ENCODE data around the gene ZNF501. TPM values are rescaled to one million over a fixed set of nuclear protein-coding genes. Genes with fewer than 3 reads are reported as not detected.
A peak's percentile ranks its signal among the peaks of the same experiment; 100 is the strongest.

Gene ZNF501
- total RNA-seq, 1 donor from 2014 or later: 1.2 TPM

DNA sequence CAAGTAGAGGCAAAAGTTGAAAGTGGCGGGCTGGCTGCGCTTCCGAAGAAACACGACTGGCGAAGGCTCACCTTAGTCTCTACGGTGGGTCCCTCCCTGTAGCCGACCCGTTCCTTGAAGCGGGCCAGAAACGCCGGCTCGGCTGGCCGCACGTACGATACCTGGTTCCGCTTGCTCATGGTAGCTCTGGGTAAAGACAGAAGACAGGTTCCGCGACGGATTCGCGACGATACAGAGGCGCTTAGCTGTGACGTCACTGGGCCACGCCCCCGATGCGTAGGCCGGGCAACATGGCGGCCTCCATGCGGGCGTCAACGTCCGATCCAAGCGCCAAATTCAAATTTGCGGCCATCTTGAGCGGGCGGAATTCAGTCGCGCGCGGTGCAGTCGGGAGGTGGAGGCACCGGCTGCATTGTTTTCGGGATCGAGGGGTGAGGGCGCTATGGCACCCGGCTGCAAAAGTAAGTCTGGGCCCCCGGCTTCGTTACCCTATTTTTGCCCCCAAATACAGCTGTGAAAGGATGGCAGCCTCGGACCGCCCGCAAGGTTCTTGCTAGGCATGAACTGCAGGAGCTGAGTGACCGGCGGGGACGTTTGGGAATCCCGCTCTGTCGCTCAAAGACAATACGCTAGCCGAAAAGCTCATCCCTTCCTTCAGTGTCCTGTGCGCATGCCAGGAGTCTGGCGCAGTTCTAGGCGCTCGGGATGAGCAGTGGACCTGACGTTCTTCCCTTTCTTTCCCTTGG is 32.2 kb downstream of the ZNF501 start, which contains the start of the genes KIAA1143 and KIF15:
Gene KIAA1143, minus strand, starts transcription at position 196 of the 746 bp plus-strand sequence. Its CDS starts 17 bp downstream, at position 179.
Gene KIF15, plus strand, starts transcription at position 371 of the 746 bp plus-strand sequence. Its CDS starts 72 bp downstream, at position 443.
- Histone ChIP-seq H3K79me2 (ENCODE audit: insufficient read depth, low read length) (peaks cover 68% of the 10 kb centered on the region), H3K4me3 (ENCODE audit: insufficient read depth, low read depth, low read length) (peak within 1 kb of the TSS; percentile 96), H3K36me3 (ENCODE audit: insufficient read depth, low read length) (no peaks in the 10 kb centered on the region), H3K4me1 (ENCODE audit: insufficient read depth, low read length) (no peaks in the 10 kb centered on the region), H4K20me1 (ENCODE audit: insufficient read depth, low read length) (no peaks in the 10 kb centered on the region), H2AFZ (ENCODE audit: low read depth, low read length) (peak within 1 kb of the TSS; percentile 98), H3K27ac (ENCODE audit: low read depth, low read length) (peak within 1 kb of the TSS; percentile 73), H3K9ac (ENCODE audit: low read length) (peak within 1 kb of the TSS; percentile 84), H3K27me3 (ENCODE audit: insufficient read depth, low read length) (no peaks in the 10 kb centered on the region), H3K9me3 (ENCODE audit: insufficient read depth, low read depth, low read length) (peaks cover 8% of the 10 kb centered on the region), H3K4me2 (ENCODE audit: low read length) (peak within 1 kb of the TSS; percentile 92)
- Mint-ChIP-seq H3K9me3 (ENCODE audit: unreplicated experiment) (peaks cover 27% of the 10 kb centered on the region), H3K4me1 (ENCODE audit: low read depth, unreplicated experiment) (peaks cover 5% of the 10 kb centered on the region), H3K27ac (ENCODE audit: unreplicated experiment) (peak within 1 kb of the TSS; percentile 86), H3K36me3 (ENCODE audit: low read depth, unreplicated experiment) (peaks cover 25% of the 10 kb centered on the region), H3K27me3 (ENCODE audit: low read depth, unreplicated experiment) (no peaks in the 10 kb centered on the region), H3K4me3 (ENCODE audit: unreplicated experiment) (peak within 1 kb of the TSS; percentile 95)
- TF ChIP-seq, protein P1, sequence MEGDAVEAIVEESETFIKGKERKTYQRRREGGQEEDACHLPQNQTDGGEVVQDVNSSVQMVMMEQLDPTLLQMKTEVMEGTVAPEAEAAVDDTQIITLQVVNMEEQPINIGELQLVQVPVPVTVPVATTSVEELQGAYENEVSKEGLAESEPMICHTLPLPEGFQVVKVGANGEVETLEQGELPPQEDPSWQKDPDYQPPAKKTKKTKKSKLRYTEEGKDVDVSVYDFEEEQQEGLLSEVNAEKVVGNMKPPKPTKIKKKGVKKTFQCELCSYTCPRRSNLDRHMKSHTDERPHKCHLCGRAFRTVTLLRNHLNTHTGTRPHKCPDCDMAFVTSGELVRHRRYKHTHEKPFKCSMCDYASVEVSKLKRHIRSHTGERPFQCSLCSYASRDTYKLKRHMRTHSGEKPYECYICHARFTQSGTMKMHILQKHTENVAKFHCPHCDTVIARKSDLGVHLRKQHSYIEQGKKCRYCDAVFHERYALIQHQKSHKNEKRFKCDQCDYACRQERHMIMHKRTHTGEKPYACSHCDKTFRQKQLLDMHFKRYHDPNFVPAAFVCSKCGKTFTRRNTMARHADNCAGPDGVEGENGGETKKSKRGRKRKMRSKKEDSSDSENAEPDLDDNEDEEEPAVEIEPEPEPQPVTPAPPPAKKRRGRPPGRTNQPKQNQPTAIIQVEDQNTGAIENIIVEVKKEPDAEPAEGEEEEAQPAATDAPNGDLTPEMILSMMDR (IDR thresholded peaks at IDR 0.05; ENCODE audit: insufficient read depth, low read depth, low read length): no peak
- TF ChIP-seq EZH2 (IDR thresholded peaks at IDR 0.05; ENCODE audit: insufficient read depth, low read length): no peak
- FAIRE-seq: no peak
- peak; percentile 84 for DNase-seq (ENCODE audit: low read depth)

DNA sequence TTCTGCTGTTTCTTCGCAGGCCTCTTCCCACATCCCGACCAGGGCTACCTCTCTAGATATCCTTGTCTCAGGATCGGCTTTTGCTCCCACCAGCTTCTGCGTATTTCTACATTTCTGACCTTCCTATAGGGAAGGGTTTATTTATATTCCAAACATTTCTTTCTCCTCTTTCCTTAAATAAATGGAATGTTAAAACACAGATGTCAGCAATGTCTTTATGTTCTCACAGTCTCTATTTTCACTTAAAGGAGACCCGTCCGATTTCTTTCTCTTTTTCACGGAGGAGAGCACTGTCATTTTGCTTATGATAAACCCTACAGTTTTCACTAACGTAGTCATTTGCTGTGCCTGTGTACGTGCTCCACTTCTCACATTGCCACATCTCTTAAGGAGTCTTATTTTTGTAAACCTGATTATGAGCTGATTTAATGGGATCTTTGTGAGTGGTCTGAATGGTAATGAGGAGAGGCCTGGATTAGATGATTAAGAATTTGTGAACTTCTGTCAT is 32.8 kb downstream of the ZNF501 start:
- Histone ChIP-seq H3K9ac (ENCODE audit: low read length) (peak overlapping the region; percentile 84), H3K36me3 (ENCODE audit: insufficient read depth, low read length) (no peaks in the 10 kb centered on the region), H2AFZ (ENCODE audit: low read depth, low read length) (peak overlapping the region; percentile 98), H3K4me2 (ENCODE audit: low read length) (peak overlapping the region; percentile 92), H3K27ac (ENCODE audit: low read depth, low read length) (peak overlapping the region; percentile 67), H3K9me3 (ENCODE audit: insufficient read depth, low read depth, low read length) (peaks cover 8% of the 10 kb centered on the region), H3K4me3 (ENCODE audit: insufficient read depth, low read depth, low read length) (peak overlapping the region; percentile 96), H3K27me3 (ENCODE audit: insufficient read depth, low read length) (no peaks in the 10 kb centered on the region), H4K20me1 (ENCODE audit: insufficient read depth, low read length) (no peaks in the 10 kb centered on the region), H3K4me1 (ENCODE audit: insufficient read depth, low read length) (no peaks in the 10 kb centered on the region), H3K79me2 (ENCODE audit: insufficient read depth, low read length) (peaks cover 66% of the 10 kb centered on the region)
- H3K36me3 Mint-ChIP-seq (ENCODE audit: low read depth, unreplicated experiment): peaks cover 23% of the 10 kb centered on the region
- H3K4me1 Mint-ChIP-seq (ENCODE audit: low read depth, unreplicated experiment): peaks cover 5% of the 10 kb centered on the region
- peak overlapping the region; percentile 95 for H3K4me3 Mint-ChIP-seq (ENCODE audit: unreplicated experiment)
- H3K9me3 Mint-ChIP-seq (ENCODE audit: unreplicated experiment): peaks cover 24% of the 10 kb centered on the region
- DNase-seq (ENCODE audit: low read depth) (peak; percentile 1), FAIRE-seq (no peak)
- TF ChIP-seq, protein P1 (IDR thresholded peaks at IDR 0.05; ENCODE audit: insufficient read depth, low read depth, low read length): no peak
- no peak for TF ChIP-seq EZH2 (IDR thresholded peaks at IDR 0.05; ENCODE audit: insufficient read depth, low read length)
- no peaks in the 10 kb centered on the region for H3K27me3 Mint-ChIP-seq (ENCODE audit: low read depth, unreplicated experiment)
- H3K27ac Mint-ChIP-seq (ENCODE audit: unreplicated experiment): peak overlapping the region; percentile 47
